GM19023 (cell line): ENCODE results near the gene RPL4.

Experiments used
- ATAC-seq: cut with Tn5 transposase; IDR thresholded peaks from one replicate; pipeline ENCODE4 v1.9.1; 2021; ENCODE audit warnings: mild to moderate bottlenecking, moderate library complexity; ENCODE audit not compliant: unreplicated experiment

The RPL4 gene

DNA sequence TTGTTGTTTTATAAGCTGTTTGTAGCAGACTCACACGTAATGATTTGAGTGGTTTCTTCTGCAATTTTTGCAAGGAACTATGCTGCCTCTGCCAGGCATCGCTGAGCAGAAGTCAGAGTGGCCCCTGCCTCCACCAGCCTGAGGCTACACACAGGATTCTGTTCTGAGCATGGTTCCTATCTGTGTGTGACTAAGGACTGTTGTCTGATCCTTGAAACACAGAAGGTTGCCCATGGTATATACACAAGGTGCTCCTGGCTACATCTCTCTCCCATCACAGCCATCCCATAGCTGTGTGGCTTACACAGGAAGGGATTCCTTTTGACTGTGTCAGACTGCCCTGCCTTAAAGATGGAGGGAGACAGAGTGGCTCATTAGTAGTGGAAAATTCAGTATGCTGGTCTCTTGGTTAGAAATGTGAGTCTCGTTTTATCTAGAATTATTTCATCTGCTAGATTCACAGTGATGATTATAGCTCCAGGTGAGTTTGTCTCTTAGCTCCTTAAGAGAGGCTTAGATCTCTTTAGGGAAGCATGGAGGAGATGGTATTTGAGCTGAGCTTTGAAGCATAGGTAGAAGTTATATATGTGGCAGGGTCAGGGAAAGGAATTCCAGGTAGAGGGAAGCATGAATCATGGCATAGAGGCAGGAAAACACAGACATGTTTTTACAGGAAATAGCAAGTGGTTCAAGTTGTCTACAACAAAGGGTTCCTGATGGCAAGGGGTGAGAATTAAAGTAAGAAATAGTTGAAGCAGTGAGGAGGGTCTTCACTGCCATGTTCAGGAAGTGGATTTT, 44.6 kb downstream of the RPL4 start:
- no peak for ATAC-seq

DNA sequence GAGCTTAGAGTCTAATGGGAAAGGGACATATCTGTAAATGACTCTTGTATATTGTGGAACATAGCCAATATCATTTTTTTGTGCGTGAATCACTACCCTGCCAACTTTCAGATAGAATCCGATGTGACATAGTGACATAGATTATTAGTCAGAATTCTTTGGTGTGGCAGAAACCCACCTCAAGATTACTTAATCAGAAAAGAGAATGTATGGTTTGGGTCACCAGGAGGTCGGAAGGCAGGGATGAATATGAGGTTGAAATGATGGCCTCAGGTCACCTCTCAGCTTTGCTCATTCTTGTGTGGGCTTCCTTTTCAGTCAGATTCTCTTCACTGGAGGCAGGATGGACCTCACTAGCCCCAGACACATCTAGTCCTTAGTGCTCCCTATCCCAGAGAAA, 48.4 kb downstream of the RPL4 start:
- ATAC-seq, result no peak

DNA sequence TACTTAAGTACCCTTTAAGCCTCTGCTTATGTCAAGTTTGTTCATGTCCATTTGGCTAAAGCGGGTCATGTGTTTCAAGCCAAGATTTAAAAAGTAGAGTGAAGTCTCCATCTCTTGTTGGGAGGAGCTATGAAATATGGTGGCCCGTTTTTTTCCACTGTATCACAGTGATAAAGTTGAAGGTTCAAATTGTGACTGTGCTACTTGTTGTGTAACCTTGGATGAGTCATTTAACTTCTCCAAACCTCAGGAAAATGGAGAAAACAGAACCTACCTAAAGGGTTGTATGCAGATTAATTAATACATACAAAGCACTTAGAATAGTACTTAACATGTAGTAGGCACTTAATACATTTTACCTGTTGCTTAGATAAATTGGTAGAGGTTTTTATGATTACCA, 50.5 kb downstream of the RPL4 start:
- no peak for ATAC-seq

DNA sequence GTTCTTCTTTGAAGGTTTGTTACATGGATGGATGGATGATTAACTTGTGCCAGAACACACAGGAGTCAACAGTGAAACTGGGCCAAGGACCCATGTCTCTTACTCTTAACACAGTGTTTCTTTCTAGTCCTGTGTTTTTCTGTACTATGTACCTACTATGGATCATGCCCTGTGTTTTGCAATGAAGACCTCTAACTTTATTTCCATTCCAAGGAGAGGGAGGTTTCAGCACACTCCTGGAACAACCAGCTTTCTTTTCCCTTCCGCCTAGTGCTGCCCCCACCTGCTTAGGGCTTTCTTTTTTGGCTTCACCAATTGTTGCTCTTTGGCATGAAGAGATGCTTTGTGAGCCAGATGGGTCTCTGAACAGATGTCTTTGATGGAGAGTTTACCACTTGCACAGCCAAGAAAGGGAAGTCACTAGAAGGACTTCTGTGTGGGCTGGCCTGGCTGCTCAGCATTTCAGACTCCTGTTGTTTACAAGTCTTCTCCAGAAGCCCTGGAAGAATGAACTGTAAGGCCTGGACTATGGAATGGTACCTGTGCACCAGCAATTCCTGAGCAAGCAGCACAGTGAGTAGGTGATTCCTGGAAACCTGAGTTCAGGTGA, 51.6 kb downstream of the RPL4 start:
- no peak for ATAC-seq

DNA sequence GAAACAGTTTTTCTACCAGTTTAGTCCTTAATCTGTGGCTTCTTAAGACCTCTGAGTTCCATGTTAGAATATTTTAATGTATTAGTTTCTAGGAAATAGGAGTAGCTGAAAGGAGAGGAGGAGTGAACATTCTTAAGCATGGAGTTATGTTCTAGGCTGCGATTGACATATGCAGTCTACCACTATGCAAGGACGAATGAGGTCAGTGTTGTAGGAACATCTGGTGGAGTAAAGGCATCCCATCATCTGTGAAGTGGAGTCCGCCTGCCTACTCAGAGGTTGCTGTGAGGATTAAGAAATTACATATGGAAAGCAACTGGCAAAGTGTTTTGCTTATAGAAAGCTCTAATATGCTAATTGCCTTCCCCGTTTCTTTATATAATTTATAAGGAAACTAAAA, 52.2 kb downstream of the RPL4 start:
- no peak for ATAC-seq
